HG02943 (cell line): Measurements from ENCODE around the gene ANO10.
"Not testable (repeated sequence)": the region's sequence is repeated elsewhere in the genome, so short reads cannot be mapped to it uniquely, and the experiment has no call there.

Source experiments
- ATAC-seq: cut with Tn5 transposase; IDR thresholded peaks from one replicate; pipeline ENCODE4 v1.9.1; 2021; ENCODE audit warnings: mild to moderate bottlenecking, low read depth, moderate library complexity; ENCODE audit not compliant: unreplicated experiment

Gene ANO10

GRCh38 chr3:43621656-43622432 lies at the start of gene ANO10:
ANO10 (minus strand) TSS chr3:43622011; CDS start chr3:43605852, 16,159 bp downstream.
- ATAC-seq: peak; percentile 95

- no peak for ATAC-seq
Observed at GRCh38 chr3:43670635-43671522, 49.1 kb upstream of the ANO10 start.

DNA sequence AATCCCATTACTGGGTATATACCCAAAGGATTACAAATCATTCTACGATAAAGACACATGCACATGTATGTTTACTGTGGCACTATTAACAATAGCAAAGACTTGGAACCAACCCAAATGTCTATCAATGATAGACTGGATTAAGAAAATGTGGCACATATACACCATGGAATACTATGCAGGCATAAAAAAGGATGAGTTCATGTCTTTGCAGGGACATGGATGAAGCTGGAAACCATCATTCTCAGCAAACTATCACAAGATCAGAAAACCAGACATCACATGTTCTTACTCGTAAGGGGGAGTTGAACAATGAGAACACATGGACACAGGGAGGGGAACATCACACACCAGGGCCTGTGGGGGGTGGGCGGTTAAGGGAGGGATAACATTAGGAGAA lies 43.2 kb upstream of the ANO10 start:
- not testable (repeated sequence) for ATAC-seq

DNA sequence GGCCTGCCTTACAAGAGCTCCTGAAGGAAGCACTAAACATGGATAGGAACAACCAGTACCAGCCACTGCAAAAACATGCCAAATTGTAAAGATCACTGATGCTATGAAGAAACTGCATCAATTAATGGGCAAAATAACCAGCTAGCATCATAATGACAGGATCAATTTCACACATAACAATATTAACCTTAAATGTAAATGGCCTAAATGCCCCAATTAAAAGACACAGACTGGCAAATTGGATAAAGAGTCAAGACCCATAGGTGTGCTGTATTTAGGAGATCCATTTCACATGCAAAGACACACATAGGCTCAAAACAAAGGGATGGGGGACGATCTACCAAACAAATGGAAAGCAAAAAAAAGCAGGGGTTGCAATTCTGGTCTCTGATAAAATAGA lies 39.6 kb upstream of the ANO10 start:
- not testable (repeated sequence) for ATAC-seq

GRCh38 chr3:43659250-43659880 lies 37.6 kb upstream of the ANO10 start:
- ATAC-seq: no peak

GRCh38 chr3:43656390-43656789 lies 34.6 kb upstream of the ANO10 start:
- not testable (repeated sequence) for ATAC-seq

GRCh38 chr3:43650345-43650744 lies 28.5 kb upstream of the ANO10 start:
- no peak for ATAC-seq

DNA sequence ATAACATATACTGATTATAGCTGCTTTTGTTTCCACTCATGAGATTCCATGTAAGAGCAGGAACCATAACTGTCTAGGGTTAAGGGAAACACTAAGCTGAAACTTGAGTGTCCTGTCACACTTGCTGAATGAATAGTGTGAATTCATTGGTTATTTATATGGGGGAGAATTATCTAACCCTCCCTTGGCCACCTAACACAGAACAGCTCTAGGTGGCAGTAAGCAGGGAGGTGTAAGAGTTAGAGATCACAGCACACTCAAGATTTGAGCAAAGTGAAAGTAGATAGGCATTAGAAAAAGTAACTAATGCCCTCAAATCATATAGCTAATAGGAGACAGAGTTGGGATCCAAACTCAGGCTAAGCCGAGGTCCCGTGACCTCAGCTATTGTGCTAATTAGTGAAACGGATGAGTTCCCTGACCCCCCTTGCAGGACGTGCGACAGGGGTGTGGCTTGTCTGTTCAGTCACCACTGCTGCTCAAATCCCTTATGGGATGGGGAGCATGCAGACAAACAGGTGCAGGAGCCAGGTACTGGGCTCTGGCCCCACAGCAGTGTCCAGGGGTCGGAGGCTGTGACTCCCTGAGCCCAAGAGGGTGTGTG lies 27.7 kb upstream of the ANO10 start:
- ATAC-seq: no peak

GRCh38 chr3:43648957-43649356 lies 27.1 kb upstream of the ANO10 start:
- no peak for ATAC-seq

DNA sequence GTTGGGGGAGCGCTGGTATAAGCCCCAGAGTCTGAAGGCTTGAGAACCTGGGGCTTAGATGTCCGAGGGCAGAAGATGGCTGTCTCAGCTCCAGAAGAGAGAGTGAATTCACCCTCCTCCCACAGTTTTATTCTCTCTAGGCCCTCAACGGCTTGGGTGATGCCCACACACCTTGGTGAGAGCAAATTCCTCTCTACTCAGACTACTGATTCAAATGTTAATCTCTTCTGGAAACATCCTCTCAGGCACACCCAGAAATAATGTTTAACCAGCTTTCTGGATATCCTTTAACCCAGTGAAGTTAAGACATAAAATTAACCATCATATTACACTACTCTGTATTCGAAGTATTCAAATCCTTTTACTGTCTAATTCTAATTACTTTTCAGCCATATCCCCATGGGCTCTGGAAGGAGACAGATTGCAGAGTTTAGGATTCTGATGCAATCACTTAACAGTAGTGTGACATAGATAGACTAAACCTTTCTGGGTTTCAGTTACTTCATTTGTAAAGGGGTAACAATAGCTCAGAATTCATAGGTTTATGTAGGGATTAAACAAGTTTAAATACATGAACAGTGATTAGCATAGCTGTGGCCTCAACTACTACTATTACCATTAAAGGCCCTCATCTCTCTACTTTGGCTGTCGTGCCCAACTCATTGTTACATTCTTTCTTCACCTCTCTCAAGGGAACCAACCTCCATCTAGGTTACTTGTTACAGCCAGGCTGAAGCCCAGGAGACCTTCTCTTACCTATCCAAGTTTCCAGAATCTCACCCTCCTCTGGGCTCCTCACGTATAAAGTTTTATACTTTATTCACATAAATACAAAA lies 25.7 kb upstream of the ANO10 start:
- ATAC-seq: no peak

- no peak for ATAC-seq
Observed at GRCh38 chr3:43644443-43644842, 22.6 kb upstream of the ANO10 start.

DNA sequence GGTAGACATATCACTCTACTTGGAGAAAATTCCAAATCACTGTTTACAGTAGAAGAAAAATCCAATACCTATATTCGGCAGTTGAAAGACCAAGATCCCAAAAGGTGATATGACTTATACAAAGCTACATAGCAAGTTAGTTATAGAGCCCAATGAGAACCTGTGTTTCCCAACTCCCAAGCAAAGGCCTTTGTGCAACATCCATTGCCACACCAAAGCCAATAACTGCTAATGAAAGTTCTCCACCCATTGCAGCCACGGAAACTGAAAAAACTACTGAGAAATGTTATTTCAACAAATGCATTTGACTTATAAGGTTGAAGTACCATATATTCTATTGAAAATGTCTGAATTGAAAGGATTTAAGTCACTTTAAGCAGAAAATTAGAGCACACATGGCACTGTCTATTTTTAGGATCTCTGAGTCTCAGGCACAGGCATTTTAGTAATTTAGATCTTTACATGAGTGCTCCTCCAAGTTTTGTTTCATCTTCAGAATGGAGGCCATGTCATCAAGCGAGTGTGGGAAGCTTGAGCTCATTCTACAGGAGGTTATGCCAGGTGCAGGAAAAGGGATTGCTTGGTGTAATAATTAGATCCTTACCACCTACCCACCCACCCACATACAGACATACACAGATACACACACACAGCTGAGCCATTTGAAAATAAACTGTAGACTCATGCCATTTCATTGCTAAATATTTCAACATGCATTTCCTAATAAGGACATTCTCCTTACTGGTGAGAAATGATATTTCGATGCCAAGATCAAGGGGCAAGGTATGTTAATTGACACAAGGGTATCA lies 19.7 kb upstream of the ANO10 start:
- no peak for ATAC-seq

DNA sequence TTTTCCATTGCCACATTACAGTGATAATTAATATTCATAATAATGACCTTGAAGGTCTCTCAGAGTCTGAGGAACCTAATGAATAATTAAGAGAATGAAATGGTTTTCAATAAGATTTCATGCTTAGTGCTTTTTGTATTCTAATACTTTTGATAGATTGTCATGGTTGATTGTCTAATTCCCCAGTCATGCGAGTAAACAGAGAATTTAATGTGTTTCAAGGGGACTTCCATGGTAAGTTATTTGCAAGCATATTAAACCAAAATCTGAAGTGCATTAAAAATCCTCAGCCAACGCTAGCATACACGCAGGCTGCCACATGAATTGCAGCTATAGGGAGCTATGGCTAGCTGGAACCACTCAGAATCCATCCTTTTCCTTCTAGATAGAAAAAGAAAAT lies 18.9 kb upstream of the ANO10 start:
- ATAC-seq: no peak

- no peak for ATAC-seq
Observed at GRCh38 chr3:43638594-43639447, 17.0 kb upstream of the ANO10 start.

GRCh38 chr3:43637702-43638101 lies 15.9 kb upstream of the ANO10 start:
- ATAC-seq: no peak

- no peak for ATAC-seq
Observed at GRCh38 chr3:43632986-43633385, 11.2 kb upstream of the ANO10 start.

DNA sequence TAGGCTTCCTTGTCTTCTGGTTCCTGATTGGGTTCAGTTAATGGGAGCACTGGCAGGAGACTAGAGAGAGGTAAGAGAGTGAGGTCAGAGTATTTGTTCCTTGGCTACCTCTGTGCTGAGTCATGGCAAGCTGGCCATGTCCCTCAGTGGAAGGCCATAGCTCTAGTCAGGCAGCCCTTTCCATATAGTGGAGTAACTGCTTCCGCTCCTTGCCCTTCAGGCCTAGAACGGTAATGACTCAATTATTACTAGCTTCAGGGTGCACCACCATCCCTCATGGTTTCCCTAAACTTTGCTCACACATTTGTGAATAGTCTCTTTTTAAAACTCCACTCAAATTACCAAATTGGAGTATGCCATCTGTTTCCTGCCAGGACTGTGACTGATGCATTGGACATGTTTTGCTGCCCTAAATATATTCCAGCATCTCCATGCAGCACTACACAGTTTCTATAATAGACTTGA lies 10.5 kb upstream of the ANO10 start:
- ATAC-seq: no peak

- no peak for ATAC-seq
Observed at GRCh38 chr3:43629741-43630140, 7.9 kb upstream of the ANO10 start.
